H1 (cell line): Measurements from ENCODE around the gene TTC34. TPM values are rescaled to one million over a fixed set of nuclear protein-coding genes. Genes with fewer than 3 reads are reported as not detected.

Experiments
- CTCF ChIA-PET: fragments of 300-600 bp; sonication (Branson Sonifier 250); formaldehyde crosslinking; loops from one replicate; lab custom pipeline; 2021; ENCODE audit not compliant: partially characterized antibody; lab: Charles Lee
- POLR2A ChIA-PET: fragments of 300-600 bp; sonication (Branson Sonifier 250); formaldehyde crosslinking; loops from one replicate; lab custom pipeline; 2021; ENCODE audit warnings: inconsistent platforms; ENCODE audit not compliant: partially characterized antibody; lab: Charles Lee
- DNase-seq, 2 experiments: peaks; one replicate each; pipeline versions ENCODE4 v3.0.0 to v3.0.0-alpha.2; 2010 to 2022; ENCODE audit warnings: low spot score in 2 of 2, low read depth in 1 of 2, mixed read lengths in 1 of 2
- FAIRE-seq: peaks from 2 replicates; lab custom pipeline; 2011; peaks lifted over from hg19 to GRCh38; lab: Jason Lieb, UNC
- H2AFZ ChIP-seq: 2 replicates; pipeline ENCODE4 v1.8.1; 2012; ENCODE audit warnings: low read length, inconsistent platforms
- H2AK5ac ChIP-seq: 2 replicates; pipeline ENCODE4 v1.6.1; 2013; ENCODE audit warnings: low read depth, low read length
- H2BK120ac ChIP-seq: replicated peaks from 2 replicates; pipeline ENCODE3; 2013; ENCODE audit warnings: low read depth, low read length, inconsistent platforms
- H2BK12ac ChIP-seq: 2 replicates; pipeline ENCODE4 v1.6.1; 2013; ENCODE audit warnings: low read depth, low read length
- H2BK15ac ChIP-seq: 2 replicates; pipeline ENCODE4 v1.6.1; 2013; ENCODE audit warnings: low read length
- H2BK20ac ChIP-seq: 2 replicates; pipeline ENCODE4 v1.6.1; 2013; ENCODE audit warnings: low read length
- H2BK5ac ChIP-seq: 2 replicates; pipeline ENCODE4 v1.6.1; 2013; ENCODE audit warnings: low read depth, low read length
- H3K14ac ChIP-seq: 2 replicates; pipeline ENCODE4 v1.6.1; 2013; ENCODE audit warnings: inconsistent platforms; ENCODE audit not compliant: insufficient read length
- H3K18ac ChIP-seq: 2 replicates; pipeline ENCODE4 v1.6.1; 2013; ENCODE audit warnings: low read length; ENCODE audit errors: extremely low read depth
- H3K23ac ChIP-seq: 2 replicates; pipeline ENCODE4 v1.6.1; 2013; ENCODE audit warnings: inconsistent platforms; ENCODE audit not compliant: insufficient read length
- H3K23me2 ChIP-seq: 2 replicates; pipeline ENCODE4 v1.6.1; 2013; ENCODE audit warnings: low read depth, low read length
- H3K27ac ChIP-seq: 2 replicates; pipeline ENCODE4 v1.6.1; 2011; ENCODE audit warnings: low read depth, low read length, inconsistent platforms
- H3K27me3 ChIP-seq, 4 experiments: replicated peaks in 1 of 4; 1 replicate in 1 of 4; 2 replicates in 3 of 4; pipeline versions ENCODE4 v1.6.1 to v1.8.1; 2011 to 2013; ENCODE audit warnings: low read length in 3 of 4, mild to moderate bottlenecking in 3 of 4, inconsistent platforms in 2 of 4, mixed read lengths in 2 of 4, moderate library complexity in 1 of 4; ENCODE audit not compliant: control insufficient read depth in 3 of 4, insufficient read depth in 3 of 4; ENCODE audit errors: extremely low read depth in 1 of 4
- H3K36me3 ChIP-seq, 4 experiments: 2 replicates each; pipeline versions ENCODE4 v1.6.1 to v1.8.1; 2011 to 2013; ENCODE audit warnings: mild to moderate bottlenecking in 4 of 4, low read length in 3 of 4, moderate library complexity in 2 of 4, control low read depth in 1 of 4, inconsistent platforms in 1 of 4; ENCODE audit not compliant: insufficient read depth in 4 of 4, control insufficient read depth in 2 of 4
- H3K4ac ChIP-seq: replicated peaks from 2 replicates; pipeline ENCODE3; 2013; ENCODE audit warnings: low read length, low read depth, mixed read lengths, inconsistent platforms; ENCODE audit not compliant: insufficient read length
- H3K4me1 ChIP-seq, 4 experiments: replicated peaks in 1 of 4; 1 replicate in 1 of 4; 2 replicates in 3 of 4; pipeline versions ENCODE4 v1.6.1 to v1.8.1; 2011 to 2013; ENCODE audit warnings: low read length in 3 of 4, inconsistent platforms in 2 of 4, mixed read lengths in 1 of 4; ENCODE audit not compliant: insufficient read depth in 4 of 4, control insufficient read depth in 3 of 4
- H3K4me2 ChIP-seq, 2 experiments: 2 replicates each; pipeline versions ENCODE4 v1.6.1 to v1.8.1; 2011 to 2013; ENCODE audit warnings: low read depth in 2 of 2, low read length in 2 of 2, control low read depth in 1 of 2, inconsistent platforms in 1 of 2, mild to moderate bottlenecking in 1 of 2; ENCODE audit not compliant: insufficient read depth in 1 of 2
- H3K4me3 ChIP-seq, 4 experiments: fragments of 200-600, 300-600 bp in 1 of 4; sonication (generic), shearing (Covaris generic), sonication (Bioruptor Twin) in 1 of 4; 2 replicates each; pipeline versions ENCODE4 v1.5.1 to v1.8.1; 2011 to 2016; ENCODE audit warnings: low read length in 4 of 4, low read depth in 3 of 4, control low read depth in 2 of 4, inconsistent platforms in 2 of 4, mild to moderate bottlenecking in 2 of 4, mixed read lengths in 1 of 4, moderate library complexity in 1 of 4; ENCODE audit not compliant: insufficient read depth in 2 of 4; ENCODE audit errors: extremely low read depth in 1 of 4
- H3K56ac ChIP-seq: replicated peaks from 2 replicates; pipeline ENCODE3; 2013; ENCODE audit warnings: low read depth, mild to moderate bottlenecking, mixed read lengths, low read length, inconsistent platforms; ENCODE audit not compliant: insufficient read length
- H3K79me1 ChIP-seq: 2 replicates; pipeline ENCODE4 v1.6.1; 2013; ENCODE audit warnings: low read depth, low read length, control low read depth
- H3K79me2 ChIP-seq, 2 experiments: 2 replicates each; pipeline versions ENCODE4 v1.6.1 to v1.8.1; 2012 to 2013; ENCODE audit warnings: low read length in 2 of 2, mild to moderate bottlenecking in 2 of 2, inconsistent platforms in 1 of 2; ENCODE audit not compliant: insufficient read depth in 2 of 2, control insufficient read depth in 1 of 2
- H3K9ac ChIP-seq, 4 experiments: replicated peaks in 1 of 4; 1 replicate in 1 of 4; 2 replicates in 3 of 4; pipeline versions ENCODE4 v1.6.1 to v1.8.1; 2011 to 2013; ENCODE audit warnings: low read depth in 3 of 4, low read length in 3 of 4, control low read depth in 2 of 4, mild to moderate bottlenecking in 2 of 4, moderate library complexity in 2 of 4, inconsistent platforms in 1 of 4; ENCODE audit errors: extremely low read depth in 1 of 4
- H3K9me3 ChIP-seq, 2 experiments: 2 replicates each; pipeline versions ENCODE4 v1.6.1 to v1.8.1; 2012 to 2013; ENCODE audit warnings: mild to moderate bottlenecking in 2 of 2, moderate library complexity in 2 of 2, control low read depth in 1 of 2, inconsistent platforms in 1 of 2, low read depth in 1 of 2, low read length in 1 of 2, mixed read lengths in 1 of 2; ENCODE audit not compliant: insufficient read depth in 2 of 2
- H4K20me1 ChIP-seq, 2 experiments: replicated peaks in 1 of 2; 2 replicates each; pipeline versions ENCODE3 to v1.8.1; 2011 to 2013; ENCODE audit warnings: inconsistent platforms in 2 of 2, low read length in 2 of 2, mild to moderate bottlenecking in 1 of 2; ENCODE audit not compliant: insufficient read depth in 2 of 2, control insufficient read depth in 1 of 2
- H4K5ac ChIP-seq: 2 replicates; pipeline ENCODE4 v1.6.1; 2013; ENCODE audit warnings: low read length, low read depth, mixed read lengths, inconsistent platforms; ENCODE audit not compliant: insufficient read length
- H4K8ac ChIP-seq: 2 replicates; pipeline ENCODE4 v1.8.0; 2013; ENCODE audit warnings: mild to moderate bottlenecking, moderate library complexity, low read length, inconsistent platforms; ENCODE audit not compliant: insufficient read depth; ENCODE audit errors: extremely low read depth
- H4K91ac ChIP-seq: replicated peaks from 2 replicates; pipeline ENCODE3; 2013; ENCODE audit warnings: low read length, mixed read lengths, inconsistent platforms; ENCODE audit not compliant: insufficient read length
- E2F6 ChIP-seq: IDR thresholded peaks from 2 replicates; pipeline ENCODE4 v1.6.1; 2012; ENCODE audit warnings: inconsistent platforms
- HDAC6 ChIP-seq: IDR thresholded peaks from one replicate; pipeline ENCODE4 v1.7.1; 2012; ENCODE audit warnings: low read depth, mild to moderate bottlenecking, inconsistent platforms, low read length, moderate library complexity
- JUND ChIP-seq: IDR thresholded peaks from 2 replicates; pipeline ENCODE4 v1.6.1; 2011; ENCODE audit warnings: mild to moderate bottlenecking, improper control_type of control experiment, low read length
- RNF2 ChIP-seq: fragments of 200-900, 300-1000 bp; sonication (generic); IDR thresholded peaks from 2 replicates; pipeline ENCODE4 v1.7.1; 2016; ENCODE audit warnings: borderline replicate concordance, low read depth, mild to moderate bottlenecking, antibody characterized with exemption, low read length; ENCODE audit not compliant: poor library complexity, severe bottlenecking; ENCODE audit errors: missing control alignments
- TAF1 ChIP-seq: IDR thresholded peaks from 2 replicates; pipeline ENCODE4 v1.6.1; 2011; ENCODE audit warnings: mild to moderate bottlenecking, low read depth, low read length
- TEAD4 ChIP-seq: IDR thresholded peaks from 2 replicates; pipeline ENCODE4 v1.6.1; 2012; ENCODE audit warnings: low read depth, low read length, inconsistent platforms, mixed read lengths
- WGBS, 2 experiments: shearing (Covaris generic) in 1 of 2; methylation state at CpG; one replicate each; pipeline versions ENCODE4 v1.1.6 to v1.1.7; 2013 to 2015; ENCODE audit warnings: low lambda C conversion rate in 2 of 2, mixed read lengths in 2 of 2, inconsistent platforms in 1 of 2, low coverage in 1 of 2, missing lambda C conversion rate in 1 of 2; ENCODE audit not compliant: insufficient replicate concordance in 2 of 2, insufficient coverage in 1 of 2, insufficient read length in 1 of 2; ENCODE audit errors: extremely low coverage in 1 of 2, missing lambda C conversion rate in 1 of 2; 5-methylcytosine and 5-hydroxymethylcytosine counted together
- polyA plus RNA-seq, 7 experiments: library from polyadenylated mRNA; depleted of rRNA in 3 of 7; stranded (reverse) in 5 of 7; unstranded in 2 of 7; fragments of >200 nt in 5 of 7; fragments of 200-250 nt in 2 of 7; gene quantifications; 1 replicate in 5 of 7; 2 replicates in 1 of 7; 4 replicates in 1 of 7; pipeline versions ENCODE4 v1.2.1 to v1.2.3, GENCODE V29; 2011 to 2013; ENCODE audit warnings: missing spikeins in 2 of 7, mixed read lengths in 2 of 7
- total RNA-seq: library from RNA; stranded (reverse); fragmentation: NEBNext Ultra II Directional; extraction: Animal tissue kit (Norgen Biotek cat#: 25700); gene quantifications from 2 replicates; pipeline ENCODE4 v1.2.1, GENCODE V29; 2021

The TTC34 gene
- total and polyA plus RNA-seq, 2 of the 8 experiments (the other 6 are each of a cell fraction or from before 2014, with no cell fraction given), result 0.23 to 0.50 TPM

- H2BK12ac ChIP-seq, result no peak overlapping the region
- no peak overlapping the region for H3K4me3 ChIP-seq
- H3K18ac ChIP-seq, result no peak overlapping the region
- H3K27me3 ChIP-seq, result no peaks in the 10 kb centered on the region
- H4K5ac ChIP-seq, result no peak overlapping the region
- no peaks in the 10 kb centered on the region for H3K79me2 ChIP-seq
- H3K9ac ChIP-seq, result no peak overlapping the region
- H2BK120ac ChIP-seq, result no peak overlapping the region
- H3K4me1 ChIP-seq, result no peaks in the 10 kb centered on the region
- H2BK5ac ChIP-seq, result no peak overlapping the region
- no peaks in the 10 kb centered on the region for H3K23me2 ChIP-seq
- FAIRE-seq (no peak), DNase-seq (no peak)
- H3K4me2 ChIP-seq, result no peak overlapping the region
- no peak for TF ChIP-seq TAF1
- TF ChIP-seq RNF2, result no peak
- TF ChIP-seq E2F6, result no peak
- TF ChIP-seq HDAC6, result no peak
- no peak for TF ChIP-seq TEAD4
- no peak for TF ChIP-seq JUND
- no peak overlapping the region for H3K56ac ChIP-seq
- no peaks in the 10 kb centered on the region for H3K79me1 ChIP-seq
- no peaks in the 10 kb centered on the region for H4K20me1 ChIP-seq
- no peak overlapping the region for H2AK5ac ChIP-seq
- CTCF ChIA-PET, result no interaction called here
- 92% methylated on average over 23 of the region's 34 CpGs; no CpG with 5 or more reads in 1 of the 2 experiments for WGBS, 2 experiments
- POLR2A ChIA-PET, result no interaction called here
- H3K14ac ChIP-seq, result no peak overlapping the region
- no peak overlapping the region for H2BK20ac ChIP-seq
- H3K27ac ChIP-seq, result no peak overlapping the region
- no peak overlapping the region for H2AFZ ChIP-seq
- H3K23ac ChIP-seq, result no peak overlapping the region
- H2BK15ac ChIP-seq, result no peak overlapping the region
- peaks cover 71 to 96% of the 10 kb centered on the region in 2 experiments for H3K9me3 ChIP-seq
- no peak overlapping the region for H4K91ac ChIP-seq
- peaks cover 0 to 3% (median 0%) of the 10 kb centered on the region in 4 experiments; a peak in 1 of 8 replicates for H3K36me3 ChIP-seq
- no peak overlapping the region for H3K4ac ChIP-seq
- no peak overlapping the region for H4K8ac ChIP-seq
These were observed 11.6 kb upstream of the TTC34 start for GRCh38 chr1:2812939-2813653.
